NT2/D1 (cell line): ENCODE measurements around the gene DENND5A.

ENCODE experiments used
- DNase-seq: peaks from one replicate; pipeline ENCODE4 v3.0.0-alpha.2; 2011; ENCODE audit warnings: low read depth, low spot score
- H3K27me3 ChIP-seq: 2 replicates; pipeline ENCODE4 v1.6.0; 2011; ENCODE audit warnings: mild to moderate bottlenecking; ENCODE audit not compliant: insufficient read length, insufficient read depth
- H3K36me3 ChIP-seq: 2 replicates; pipeline ENCODE4 v1.6.1; 2011; ENCODE audit warnings: mild to moderate bottlenecking, low read length, mixed read lengths; ENCODE audit not compliant: insufficient read depth, insufficient read length
- H3K4me1 ChIP-seq: 2 replicates; pipeline ENCODE4 v1.5.1; 2011; ENCODE audit not compliant: insufficient read depth, insufficient read length
- H3K4me3 ChIP-seq: 2 replicates; pipeline ENCODE4 v1.5.1; 2011; ENCODE audit warnings: low read depth; ENCODE audit not compliant: insufficient read length
- H3K9ac ChIP-seq: 2 replicates; pipeline ENCODE4 v1.6.0; 2011; ENCODE audit warnings: low read depth; ENCODE audit not compliant: insufficient read length
- H3K9me3 ChIP-seq: 2 replicates; pipeline ENCODE4 v1.5.1; 2011; ENCODE audit warnings: mild to moderate bottlenecking, low read length; ENCODE audit not compliant: insufficient read depth
- SUZ12 ChIP-seq: IDR thresholded peaks from 2 replicates; pipeline ENCODE4 v1.6.1; 2011; ENCODE audit not compliant: insufficient read length, insufficient read depth; ENCODE audit errors: extremely low read depth
- YY1 ChIP-seq: IDR thresholded peaks from 2 replicates; pipeline ENCODE4 v1.6.1; 2011; ENCODE audit not compliant: insufficient read length, insufficient read depth
- ZNF274 ChIP-seq: IDR thresholded peaks from 2 replicates; pipeline ENCODE4 v1.6.1; 2011; ENCODE audit warnings: mild to moderate bottlenecking, low read depth, low read length

Gene DENND5A

GRCh38 chr11:9150501-9150900 is 114.6 kb downstream of the DENND5A start:
- H3K9me3 ChIP-seq: no peaks in the 10 kb centered on the region
- no peak overlapping the region for H3K9ac ChIP-seq
- peaks cover 71% of the 10 kb centered on the region for H3K36me3 ChIP-seq
- no peak for DNase-seq
- TF ChIP-seq YY1 (no peak), SUZ12 (no peak), ZNF274 (no peak)
- H3K27me3 ChIP-seq: no peaks in the 10 kb centered on the region
- H3K4me3 ChIP-seq: no peak overlapping the region
- H3K4me1 ChIP-seq: no peaks in the 10 kb centered on the region

- TF ChIP-seq SUZ12 (no peak), ZNF274 (no peak), YY1 (no peak)
- DNase-seq: no peak
- H3K36me3 ChIP-seq: peaks cover 89% of the 10 kb centered on the region
Observed at GRCh38 chr11:9148727-9149126, 116.4 kb downstream of the DENND5A start.

GRCh38 chr11:9148035-9148434 is 117.1 kb downstream of the DENND5A start:
- Histone ChIP-seq H3K36me3 (peaks cover 96% of the 10 kb centered on the region), H3K4me3 (no peak overlapping the region), H3K4me1 (no peaks in the 10 kb centered on the region), H3K27me3 (no peaks in the 10 kb centered on the region), H3K9me3 (no peaks in the 10 kb centered on the region), H3K9ac (no peak overlapping the region)
- no peak for DNase-seq
- TF ChIP-seq YY1 (no peak), ZNF274 (no peak), SUZ12 (no peak)

More at GRCh38 chr11:9148727-9149126, 116.4 kb downstream of the DENND5A start:
- no peaks in the 10 kb centered on the region for H3K4me1 ChIP-seq
- H3K4me3 ChIP-seq: no peak overlapping the region
- H3K9ac ChIP-seq: no peak overlapping the region
- H3K9me3 ChIP-seq: no peaks in the 10 kb centered on the region
- no peaks in the 10 kb centered on the region for H3K27me3 ChIP-seq

GRCh38 chr11:9146477-9146876 is 118.7 kb downstream of the DENND5A start:
- Histone ChIP-seq H3K9ac (no peak overlapping the region), H3K4me3 (no peak overlapping the region), H3K9me3 (no peaks in the 10 kb centered on the region), H3K4me1 (no peaks in the 10 kb centered on the region), H3K27me3 (no peaks in the 10 kb centered on the region), H3K36me3 (peaks cover 99% of the 10 kb centered on the region)
- TF ChIP-seq YY1 (no peak), SUZ12 (no peak)
- DNase-seq: no peak

GRCh38 chr11:9145283-9145682 is 119.9 kb downstream of the DENND5A start:
- H3K4me3 ChIP-seq: no peak overlapping the region
- H3K36me3 ChIP-seq: peaks cover 92% of the 10 kb centered on the region
- no peak for TF ChIP-seq ZNF274
- TF ChIP-seq YY1: no peak

GRCh38 chr11:9144828-9145227 is 120.3 kb downstream of the DENND5A start:
- TF ChIP-seq SUZ12: no peak
- no peak for TF ChIP-seq YY1
- no peak for TF ChIP-seq ZNF274
- Histone ChIP-seq H3K4me3 (no peak overlapping the region), H3K9ac (no peak overlapping the region), H3K27me3 (no peaks in the 10 kb centered on the region), H3K9me3 (no peaks in the 10 kb centered on the region), H3K36me3 (peaks cover 92% of the 10 kb centered on the region), H3K4me1 (no peaks in the 10 kb centered on the region)
- DNase-seq: no peak

More at GRCh38 chr11:9145283-9145682, 119.9 kb downstream of the DENND5A start:
- no peaks in the 10 kb centered on the region for H3K4me1 ChIP-seq
- no peaks in the 10 kb centered on the region for H3K27me3 ChIP-seq
- DNase-seq: no peak
- no peaks in the 10 kb centered on the region for H3K9me3 ChIP-seq
- no peak overlapping the region for H3K9ac ChIP-seq

- no peak overlapping the region for H3K9ac ChIP-seq
- DNase-seq: no peak
- H3K36me3 ChIP-seq: peaks cover 88% of the 10 kb centered on the region
- no peak for TF ChIP-seq YY1
- TF ChIP-seq SUZ12: no peak
- TF ChIP-seq ZNF274: no peak
- no peaks in the 10 kb centered on the region for H3K27me3 ChIP-seq
- H3K4me3 ChIP-seq: no peak overlapping the region
- H3K9me3 ChIP-seq: no peaks in the 10 kb centered on the region
- no peaks in the 10 kb centered on the region for H3K4me1 ChIP-seq
Observed at GRCh38 chr11:9143721-9144120, 121.4 kb downstream of the DENND5A start.

GRCh38 chr11:9142732-9143131 is 122.4 kb downstream of the DENND5A start:
- Histone ChIP-seq H3K4me3 (no peak overlapping the region), H3K9ac (no peak overlapping the region), H3K36me3 (peaks cover 83% of the 10 kb centered on the region), H3K27me3 (no peaks in the 10 kb centered on the region), H3K4me1 (no peaks in the 10 kb centered on the region), H3K9me3 (no peaks in the 10 kb centered on the region)
- TF ChIP-seq SUZ12: no peak
- no peak for TF ChIP-seq YY1
- no peak for TF ChIP-seq ZNF274
- DNase-seq: no peak
